ENCODE results near the gene SCG5. TPM values are rescaled to one million over a fixed set of nuclear protein-coding genes. Genes with fewer than 3 reads are reported as not detected.

Gene SCG5
- total and polyA plus RNA-seq, 4 donors: 2.9 to 13.4 (median 10.1) TPM

DNA sequence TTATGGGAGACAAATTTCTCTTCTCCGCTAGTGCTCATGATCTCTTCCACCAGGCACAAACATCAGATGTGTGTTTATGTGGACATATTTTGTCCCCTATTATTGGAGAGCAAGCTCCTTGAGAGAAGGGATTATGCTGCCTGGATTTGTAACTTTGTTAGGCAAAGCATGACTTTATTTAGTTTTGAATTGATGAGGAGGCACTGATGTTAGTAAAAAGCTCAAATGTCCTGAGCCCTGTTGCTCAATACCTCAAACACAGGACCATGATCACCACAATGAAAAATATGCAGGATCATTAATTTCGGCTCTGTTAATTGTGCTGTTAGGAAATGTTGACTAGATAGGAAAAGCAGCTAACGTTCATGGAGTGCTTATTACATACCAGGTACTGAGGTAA lies 29.1 kb downstream of the SCG5 start:
- WGBS: 64% methylated on average over 3 of the region's 3 CpGs
- Histone ChIP-seq H3K36me3 (ENCODE audit: control insufficient read depth in 4 of 4, insufficient read depth in 3 of 4, low read depth in 1 of 4, low read length in 3 of 4) (no peaks in the 10 kb centered on the region), H3K4me3 (ENCODE audit: low read depth in 1 of 3, low read length in 3 of 3) (no peak overlapping the region), H3K9me3 (ENCODE audit: control insufficient read depth in 4 of 4, low read length in 3 of 4) (no peaks in the 10 kb centered on the region), H3K27me3 (ENCODE audit: control insufficient read depth in 4 of 4, insufficient read depth in 4 of 4, low read length in 3 of 4) (no peaks in the 10 kb centered on the region), H3K27ac (ENCODE audit: low read depth in 1 of 2, low read length in 2 of 2) (no peak overlapping the region), H3K4me1 (ENCODE audit: control insufficient read depth in 4 of 4, insufficient read depth in 4 of 4, low read length in 3 of 4) (peaks cover 0 to 8% (median 2%) of the 10 kb centered on the region in 4 donors), H3K9ac (ENCODE audit: low read depth in 1 of 2, low read length in 2 of 2) (no peak overlapping the region)
- no peak for DNase-seq (ENCODE audit: low spot score)
- TF ChIP-seq ATF3 (IDR thresholded peaks at IDR 0.05) (no peak), HNF4G (IDR thresholded peaks at IDR 0.05) (no peak), HNF4A (conservative IDR thresholded peaks at IDR 0.05) (no peak), NR2F2 (IDR thresholded peaks at IDR 0.05) (no peak), GABPA (IDR thresholded peaks at IDR 0.05 in 1 of 2, conservative IDR thresholded peaks at IDR 0.05 in 1 of 2) (no peak), EGR1 (IDR thresholded peaks at IDR 0.05; ENCODE audit: low read depth in 2 of 2) (no peak), FOXA1 (IDR thresholded peaks at IDR 0.05) (no peak), SP1 (IDR thresholded peaks at IDR 0.05) (no peak), JUND (IDR thresholded peaks at IDR 0.05) (no peak), CTCF (IDR thresholded peaks at IDR 0.05; ENCODE audit: low read depth, low read length, missing input control) (no peak), ZBTB33 (IDR thresholded peaks at IDR 0.05) (no peak), FOXA2 (IDR thresholded peaks at IDR 0.05) (no peak), TAF1 (conservative IDR thresholded peaks at IDR 0.05) (no peak), YY1 (IDR thresholded peaks at IDR 0.05) (no peak), RAD21 (IDR thresholded peaks at IDR 0.05) (no peak), RXRA (IDR thresholded peaks at IDR 0.05) (no peak)
- TF ChIP-seq, protein P1, sequence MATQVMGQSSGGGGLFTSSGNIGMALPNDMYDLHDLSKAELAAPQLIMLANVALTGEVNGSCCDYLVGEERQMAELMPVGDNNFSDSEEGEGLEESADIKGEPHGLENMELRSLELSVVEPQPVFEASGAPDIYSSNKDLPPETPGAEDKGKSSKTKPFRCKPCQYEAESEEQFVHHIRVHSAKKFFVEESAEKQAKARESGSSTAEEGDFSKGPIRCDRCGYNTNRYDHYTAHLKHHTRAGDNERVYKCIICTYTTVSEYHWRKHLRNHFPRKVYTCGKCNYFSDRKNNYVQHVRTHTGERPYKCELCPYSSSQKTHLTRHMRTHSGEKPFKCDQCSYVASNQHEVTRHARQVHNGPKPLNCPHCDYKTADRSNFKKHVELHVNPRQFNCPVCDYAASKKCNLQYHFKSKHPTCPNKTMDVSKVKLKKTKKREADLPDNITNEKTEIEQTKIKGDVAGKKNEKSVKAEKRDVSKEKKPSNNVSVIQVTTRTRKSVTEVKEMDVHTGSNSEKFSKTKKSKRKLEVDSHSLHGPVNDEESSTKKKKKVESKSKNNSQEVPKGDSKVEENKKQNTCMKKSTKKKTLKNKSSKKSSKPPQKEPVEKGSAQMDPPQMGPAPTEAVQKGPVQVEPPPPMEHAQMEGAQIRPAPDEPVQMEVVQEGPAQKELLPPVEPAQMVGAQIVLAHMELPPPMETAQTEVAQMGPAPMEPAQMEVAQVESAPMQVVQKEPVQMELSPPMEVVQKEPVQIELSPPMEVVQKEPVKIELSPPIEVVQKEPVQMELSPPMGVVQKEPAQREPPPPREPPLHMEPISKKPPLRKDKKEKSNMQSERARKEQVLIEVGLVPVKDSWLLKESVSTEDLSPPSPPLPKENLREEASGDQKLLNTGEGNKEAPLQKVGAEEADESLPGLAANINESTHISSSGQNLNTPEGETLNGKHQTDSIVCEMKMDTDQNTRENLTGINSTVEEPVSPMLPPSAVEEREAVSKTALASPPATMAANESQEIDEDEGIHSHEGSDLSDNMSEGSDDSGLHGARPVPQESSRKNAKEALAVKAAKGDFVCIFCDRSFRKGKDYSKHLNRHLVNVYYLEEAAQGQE (IDR thresholded peaks at IDR 0.05): no peak
- TF ChIP-seq, protein P2, sequence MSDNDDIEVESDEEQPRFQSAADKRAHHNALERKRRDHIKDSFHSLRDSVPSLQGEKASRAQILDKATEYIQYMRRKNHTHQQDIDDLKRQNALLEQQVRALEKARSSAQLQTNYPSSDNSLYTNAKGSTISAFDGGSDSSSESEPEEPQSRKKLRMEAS (IDR thresholded peaks at IDR 0.05): no peak

All from liver (tissue), 9 donors.